ENCODE data around the gene OR10AD1. TPM values are rescaled to one million over a fixed set of nuclear protein-coding genes. Genes with fewer than 3 reads are reported as not detected.

OR10AD1 gene
- total and polyA plus RNA-seq, 4 donors, result not detected

- TF ChIP-seq CTCF (IDR thresholded peaks at IDR 0.05; ENCODE audit: low read depth, low read length, missing input control) (no peak), NR2F2 (IDR thresholded peaks at IDR 0.05) (no peak), RAD21 (IDR thresholded peaks at IDR 0.05) (no peak), HNF4A (conservative IDR thresholded peaks at IDR 0.05) (no peak)
Measured at GRCh38 chr12:48182631-48183030, 20.5 kb downstream of the OR10AD1 start (continued).

GRCh38 chr12:48180857-48181495, 22.1 kb downstream of the OR10AD1 start:
- Histone ChIP-seq H3K9me3 (ENCODE audit: control insufficient read depth in 4 of 4, low read length in 3 of 4) (no peaks in the 10 kb centered on the region), H3K27ac (ENCODE audit: low read depth in 1 of 2, low read length in 2 of 2) (no peak overlapping the region), H3K36me3 (ENCODE audit: control insufficient read depth in 4 of 4, insufficient read depth in 3 of 4, low read depth in 1 of 4, low read length in 3 of 4) (no peaks in the 10 kb centered on the region), H3K4me3 (ENCODE audit: low read depth in 1 of 3, low read length in 3 of 3) (no peak overlapping the region), H3K4me1 (ENCODE audit: control insufficient read depth in 4 of 4, insufficient read depth in 4 of 4, low read length in 3 of 4) (peaks cover 3 to 17% (median 8%) of the 10 kb centered on the region in 4 donors), H3K27me3 (ENCODE audit: control insufficient read depth in 4 of 4, insufficient read depth in 4 of 4, low read length in 3 of 4) (peaks cover 3 to 16% (median 5%) of the 10 kb centered on the region in 4 donors), H3K9ac (ENCODE audit: low read depth in 1 of 2, low read length in 2 of 2) (no peak overlapping the region)
- TF ChIP-seq ATF3 (IDR thresholded peaks at IDR 0.05) (no peak), HNF4G (IDR thresholded peaks at IDR 0.05) (no peak), CTCF (IDR thresholded peaks at IDR 0.05; ENCODE audit: low read depth, low read length, missing input control) (no peak), FOXA1 (IDR thresholded peaks at IDR 0.05) (no peak), SP1 (IDR thresholded peaks at IDR 0.05) (no peak), TAF1 (conservative IDR thresholded peaks at IDR 0.05) (no peak)
- WGBS, result 88% methylated on average over 2 of the region's 2 CpGs
- no peak for DNase-seq (ENCODE audit: low spot score)

GRCh38 chr12:48180424-48180823, 22.7 kb downstream of the OR10AD1 start:
- Histone ChIP-seq H3K36me3 (ENCODE audit: control insufficient read depth in 4 of 4, insufficient read depth in 3 of 4, low read depth in 1 of 4, low read length in 3 of 4) (no peaks in the 10 kb centered on the region), H3K27me3 (ENCODE audit: control insufficient read depth in 4 of 4, insufficient read depth in 4 of 4, low read length in 3 of 4) (peaks cover 3 to 16% (median 5%) of the 10 kb centered on the region in 4 donors)

More at GRCh38 chr12:48180424-48180823, 22.7 kb downstream of the OR10AD1 start:
- Histone ChIP-seq H3K9me3 (ENCODE audit: control insufficient read depth in 4 of 4, low read length in 3 of 4) (no peaks in the 10 kb centered on the region), H3K27ac (ENCODE audit: low read depth in 1 of 2, low read length in 2 of 2) (no peak overlapping the region), H3K4me1 (ENCODE audit: control insufficient read depth in 4 of 4, insufficient read depth in 4 of 4, low read length in 3 of 4) (peaks cover 3 to 17% (median 8%) of the 10 kb centered on the region in 4 donors), H3K4me3 (ENCODE audit: low read depth in 1 of 3, low read length in 3 of 3) (no peak overlapping the region), H3K9ac (ENCODE audit: low read depth in 1 of 2, low read length in 2 of 2) (no peak overlapping the region)
- TF ChIP-seq EGR1 (IDR thresholded peaks at IDR 0.05; ENCODE audit: low read depth in 2 of 2), result no peak
- TF ChIP-seq GABPA (IDR thresholded peaks at IDR 0.05 in 1 of 2, conservative IDR thresholded peaks at IDR 0.05 in 1 of 2), result no peak
- TF ChIP-seq HNF4A (conservative IDR thresholded peaks at IDR 0.05), result no peak
- no peak for TF ChIP-seq TAF1 (conservative IDR thresholded peaks at IDR 0.05)
- no peak for TF ChIP-seq JUND (IDR thresholded peaks at IDR 0.05)
- no peak for TF ChIP-seq HNF4G (IDR thresholded peaks at IDR 0.05)
- TF ChIP-seq YY1 (IDR thresholded peaks at IDR 0.05), result no peak
- no peak for TF ChIP-seq ATF3 (IDR thresholded peaks at IDR 0.05)
- no peak for TF ChIP-seq RXRA (IDR thresholded peaks at IDR 0.05)
- TF ChIP-seq RAD21 (IDR thresholded peaks at IDR 0.05), result no peak
- no peak for TF ChIP-seq FOXA2 (IDR thresholded peaks at IDR 0.05)
- no peak for TF ChIP-seq SP1 (IDR thresholded peaks at IDR 0.05)
- no peak for TF ChIP-seq REST (IDR thresholded peaks at IDR 0.05)
- TF ChIP-seq FOXA1 (IDR thresholded peaks at IDR 0.05), result no peak
- TF ChIP-seq CTCF (IDR thresholded peaks at IDR 0.05; ENCODE audit: low read depth, low read length, missing input control), result no peak
- 77% methylated on average over 1 of the region's 1 CpG for WGBS
- DNase-seq (ENCODE audit: low spot score), result no peak

All from liver (tissue), 9 donors.